GM23338 (cell line): Measurements from ENCODE around the gene FURIN. TPM values are rescaled to one million over a fixed set of nuclear protein-coding genes. Genes with fewer than 3 reads are reported as not detected.

Experiments
- ATAC-seq: fragments of 200-7000 bp; cut with Tn5 transposase; 3 replicates; pipeline ENCODE4 v1.9.1; 2020
- DNase-seq: peaks from one replicate; pipeline ENCODE4 v3.0.0-alpha.2; 2015; ENCODE audit warnings: low spot score
- H2AFZ ChIP-seq: fragments of 200-600 bp; sonication (generic); 2 replicates; pipeline ENCODE4 v1.8.0; 2016; ENCODE audit warnings: antibody characterized with exemption, mild to moderate bottlenecking, moderate library complexity
- H3F3A ChIP-seq: fragments of 200-600 bp; sonication (generic); replicated peaks from 2 replicates; pipeline ENCODE4 v1.8.0; 2017; ENCODE audit warnings: antibody characterized with exemption, mixed run types, low read depth
- H3K27ac ChIP-seq: fragments of 200-600 bp; sonication (generic); 2 replicates; pipeline ENCODE4 v1.6.1; 2016; ENCODE audit warnings: low read depth
- H3K27me3 ChIP-seq: fragments of 200-600 bp; sonication (generic); 2 replicates; pipeline ENCODE4 v1.8.0; 2016; ENCODE audit warnings: mild to moderate bottlenecking, mixed run types, moderate library complexity; ENCODE audit not compliant: insufficient read depth
- H3K36me3 ChIP-seq: fragments of 200-600 bp; sonication (generic); 2 replicates; pipeline ENCODE4 v1.8.0; 2016; ENCODE audit warnings: mild to moderate bottlenecking; ENCODE audit not compliant: insufficient read depth
- H3K4me1 ChIP-seq: fragments of 200-600 bp; sonication (generic); 2 replicates; pipeline ENCODE4 v1.8.0; 2016; ENCODE audit warnings: mild to moderate bottlenecking, moderate library complexity; ENCODE audit not compliant: insufficient read depth
- H3K4me2 ChIP-seq: fragments of 200-600 bp; sonication (generic); 2 replicates; pipeline ENCODE4 v1.7.1; 2017; ENCODE audit warnings: mixed run types
- H3K4me3 ChIP-seq: fragments of 200-600 bp; sonication (generic); 2 replicates; pipeline ENCODE4 v1.6.1; 2016; ENCODE audit warnings: mixed run types
- H3K79me2 ChIP-seq: fragments of 200-600 bp; sonication (generic); replicated peaks from 2 replicates; pipeline ENCODE4 v1.8.0; 2017; ENCODE audit warnings: mild to moderate bottlenecking; ENCODE audit not compliant: insufficient read depth
- H3K9me2 ChIP-seq: fragments of 200-600 bp; sonication (generic); 2 replicates; pipeline ENCODE4 v1.8.0; 2017; ENCODE audit not compliant: insufficient read depth
- H4K20me1 ChIP-seq: fragments of 200-600 bp; sonication (generic); replicated peaks from 2 replicates; pipeline ENCODE4 v1.8.0; 2017; ENCODE audit warnings: mild to moderate bottlenecking; ENCODE audit not compliant: insufficient read depth
- H3K27ac Mint-ChIP-seq: 2 replicates; pipeline ENCODE4 v1.8.0; 2020; ENCODE audit warnings: inconsistent platforms, mild to moderate bottlenecking, moderate library complexity, mixed read lengths
- H3K27me3 Mint-ChIP-seq: 3 replicates; pipeline ENCODE4 v1.8.0; 2022; ENCODE audit warnings: low read depth, mild to moderate bottlenecking, moderate library complexity, mixed read lengths, inconsistent platforms; ENCODE audit not compliant: insufficient read depth, poor library complexity
- H3K36me3 Mint-ChIP-seq: 3 replicates; pipeline ENCODE4 v1.8.0; 2021; ENCODE audit warnings: low read depth, mild to moderate bottlenecking, inconsistent platforms, moderate library complexity, mixed read lengths
- H3K4me1 Mint-ChIP-seq: 3 replicates; pipeline ENCODE4 v1.8.0; 2020; ENCODE audit warnings: mild to moderate bottlenecking, inconsistent platforms, mixed read lengths
- H3K4me3 Mint-ChIP-seq: 3 replicates; pipeline ENCODE4 v1.8.0; 2021; ENCODE audit warnings: moderate library complexity, mild to moderate bottlenecking, inconsistent platforms, mixed read lengths
- H3K9me3 Mint-ChIP-seq: 3 replicates; pipeline ENCODE4 v1.8.0; 2020; ENCODE audit warnings: moderate library complexity, mild to moderate bottlenecking, inconsistent platforms, mixed read lengths
- CREB1 ChIP-seq: fragments of 250-450 bp; sonication (Bioruptor Pico); IDR thresholded peaks from 2 replicates; pipeline ENCODE4 v1.5.0; 2020; ENCODE audit warnings: low read depth, mild to moderate bottlenecking, moderate library complexity
- CTCF ChIP-seq, 2 experiments: fragments of 200-600 bp in 1 of 2; sonication (generic) in 1 of 2; conservative IDR thresholded peaks; 2 replicates each; pipeline versions ENCODE4 v1.5.1 to v1.6.1; 2016 to 2017; ENCODE audit warnings: antibody characterized with exemption in 2 of 2, low read depth in 2 of 2, mild to moderate bottlenecking in 2 of 2, moderate library complexity in 1 of 2
- ETS1 ChIP-seq: IDR thresholded peaks from 2 replicates; pipeline ENCODE4 v1.6.1; 2016; ENCODE audit warnings: antibody characterized with exemption
- EZH2 ChIP-seq: fragments of 200-600 bp; sonication (generic); IDR thresholded peaks from one replicate; pipeline ENCODE4 v1.8.0; 2017; ENCODE audit warnings: antibody characterized with exemption, mild to moderate bottlenecking, low read depth; ENCODE audit not compliant: unreplicated experiment
- EZH2phosphoT487 ChIP-seq: fragments of 200-600 bp; sonication (generic); IDR thresholded peaks from one replicate; pipeline ENCODE4 v1.8.1; 2018; ENCODE audit warnings: antibody characterized with exemption; ENCODE audit not compliant: unreplicated experiment
- JUNB ChIP-seq: IDR thresholded peaks from one replicate; pipeline ENCODE4 v1.6.1; 2016; ENCODE audit warnings: antibody characterized with exemption; ENCODE audit not compliant: unreplicated experiment
- NANOG ChIP-seq: IDR thresholded peaks from 2 replicates; pipeline ENCODE4 v1.6.1; 2016; ENCODE audit warnings: antibody characterized with exemption, borderline replicate concordance
- POLR2AphosphoS5 ChIP-seq: IDR thresholded peaks from 2 replicates; pipeline ENCODE4 v1.6.1; 2016; ENCODE audit warnings: antibody characterized with exemption, low read depth
- REST ChIP-seq: IDR thresholded peaks from one replicate; pipeline ENCODE4 v1.6.1; 2018; ENCODE audit warnings: antibody characterized with exemption; ENCODE audit not compliant: unreplicated experiment
- STAT1 ChIP-seq: IDR thresholded peaks from one replicate; pipeline ENCODE4 v1.6.1; 2016; ENCODE audit warnings: antibody characterized with exemption; ENCODE audit not compliant: unreplicated experiment
- polyA plus RNA-seq: library from polyadenylated mRNA; unstranded; fragments of >200 nt; fragmentation: Nextera tagmentation; extraction: Ambion mirVana; gene quantifications from 2 replicates; pipeline ENCODE4 v1.2.1, GENCODE V29; 2016
- total RNA-seq: library from RNA; depleted of rRNA; stranded (reverse); fragments of >200 nt; shearing (Covaris generic); gene quantifications from 2 replicates; pipeline ENCODE4 v1.2.3, GENCODE V29; 2014

The FURIN gene
- total and polyA plus RNA-seq, 2 experiments from 2014 or later = 6.3 to 20.9 TPM

- H2AFZ ChIP-seq = peak overlapping the region; percentile 85
- no peak overlapping the region for H3K27ac ChIP-seq
- H3K4me2 ChIP-seq = peak overlapping the region; percentile 79
- Mint-ChIP-seq H3K27ac (no peak overlapping the region), H3K4me3 (peak overlapping the region; percentile 86), H3K4me1 (peaks cover 15% of the 10 kb centered on the region), H3K27me3 (peaks cover 24% of the 10 kb centered on the region), H3K9me3 (no peaks in the 10 kb centered on the region; the same call in 2 of the 3 replicates), H3K36me3 (peaks cover 7% of the 10 kb centered on the region)
- peak overlapping the region; percentile 83 for H3K4me3 ChIP-seq
- ATAC-seq (no peak), DNase-seq (peak; percentile 25)
- no peak for TF ChIP-seq EZH2phosphoT487
- TF ChIP-seq POLR2AphosphoS5 = no peak
- no peak for TF ChIP-seq ETS1
- no peak for TF ChIP-seq CREB1 (CRISPR knock-in tag)
- TF ChIP-seq STAT1 = no peak
- no peak for TF ChIP-seq JUNB
- no peak for TF ChIP-seq REST
- H3K36me3 ChIP-seq = no peaks in the 10 kb centered on the region
- H3K27me3 ChIP-seq = peaks cover 24% of the 10 kb centered on the region
- no peaks in the 10 kb centered on the region for H3K79me2 ChIP-seq
- peaks cover 15% of the 10 kb centered on the region for H3F3A ChIP-seq
- peaks cover 18% of the 10 kb centered on the region for H3K4me1 ChIP-seq
- no peaks in the 10 kb centered on the region for H3K9me2 ChIP-seq
- H4K20me1 ChIP-seq = no peaks in the 10 kb centered on the region
Measured at GRCh38 chr15:90901175-90902039, 33.0 kb downstream of the FURIN start.

- Histone ChIP-seq H3K27ac (peak overlapping the region; percentile 27; the same call in 1 of the 2 replicates), H3K79me2 (no peaks in the 10 kb centered on the region), H4K20me1 (no peaks in the 10 kb centered on the region), H3K4me3 (peak overlapping the region; percentile 83), H3K4me2 (peak overlapping the region; percentile 79), H3K9me2 (no peaks in the 10 kb centered on the region), H3K4me1 (peaks cover 18% of the 10 kb centered on the region), H2AFZ (peak overlapping the region; percentile 85), H3F3A (peaks cover 15% of the 10 kb centered on the region), H3K36me3 (no peaks in the 10 kb centered on the region), H3K27me3 (peaks cover 24% of the 10 kb centered on the region)
- Mint-ChIP-seq H3K9me3 (no peaks in the 10 kb centered on the region; the same call in 2 of the 3 replicates), H3K4me1 (peaks cover 15% of the 10 kb centered on the region), H3K36me3 (peaks cover 10% of the 10 kb centered on the region), H3K27ac (no peak overlapping the region), H3K4me3 (peak overlapping the region; percentile 86), H3K27me3 (peaks cover 24% of the 10 kb centered on the region)
- ATAC-seq (peak; percentile 75), DNase-seq (peak; percentile 87)
- TF ChIP-seq STAT1 (no peak), REST (no peak), NANOG (no peak), CREB1 (CRISPR knock-in tag) (no peak), EZH2 (no peak), CTCF (conservative IDR thresholded peaks at IDR 0.05; ENCODE audit: low read depth in 2 of 2) (peak; percentile 63 to 79), JUNB (no peak)
Measured at GRCh38 chr15:90902040-90902839, 33.9 kb downstream of the FURIN start.
